Measurements from ENCODE around the gene PCDH9. TPM values are rescaled to one million over a fixed set of nuclear protein-coding genes. Genes with fewer than 3 reads are reported as not detected.

Gene PCDH9
- total RNA-seq, 1 experiment from 2014 or later = 10.1 TPM

GRCh38 chr13:67135356-67135755, 94.8 kb downstream of the PCDH9 start:
- H3K27ac Mint-ChIP-seq (ENCODE audit: low read depth, unreplicated experiment) = no peak overlapping the region
- intact Hi-C loops (cut with micrococcal nuclease) = no loop called here

GRCh38 chr13:67134417-67135129, 95.6 kb downstream of the PCDH9 start:
- no peak for DNase-seq (ENCODE audit: unreplicated experiment)
- Mint-ChIP-seq H3K36me3 (ENCODE audit: insufficient read depth, unreplicated experiment) (peaks cover 9% of the 10 kb centered on the region), H3K9me3 (ENCODE audit: unreplicated experiment) (no peaks in the 10 kb centered on the region), H3K4me3 (ENCODE audit: unreplicated experiment) (no peak overlapping the region), H3K27me3 (ENCODE audit: insufficient read depth, unreplicated experiment) (no peaks in the 10 kb centered on the region), H3K4me1 (ENCODE audit: insufficient read depth, unreplicated experiment) (peaks cover 5% of the 10 kb centered on the region), H3K27ac (ENCODE audit: low read depth, unreplicated experiment) (no peak overlapping the region)
- no TSS peak for BruUV-seq (replicated peaks)
- TF ChIP-seq CTCF (IDR thresholded peaks at IDR 0.05; ENCODE audit: unreplicated experiment) = no peak
- intact Hi-C loops (cut with micrococcal nuclease) = no loop called here
- POLR2A ChIA-PET = no interaction called here
- CTCF ChIA-PET = no interaction called here

More at GRCh38 chr13:67135356-67135755, 94.8 kb downstream of the PCDH9 start:
- BruUV-seq (replicated peaks) = no TSS peak
- CTCF ChIA-PET = no interaction called here
- H3K36me3 Mint-ChIP-seq (ENCODE audit: insufficient read depth, unreplicated experiment) = peaks cover 9% of the 10 kb centered on the region
- peaks cover 5% of the 10 kb centered on the region for H3K4me1 Mint-ChIP-seq (ENCODE audit: insufficient read depth, unreplicated experiment)
- POLR2A ChIA-PET = no interaction called here
- no peak for TF ChIP-seq CTCF (IDR thresholded peaks at IDR 0.05; ENCODE audit: unreplicated experiment)
- no peaks in the 10 kb centered on the region for H3K27me3 Mint-ChIP-seq (ENCODE audit: insufficient read depth, unreplicated experiment)
- no peak for DNase-seq (ENCODE audit: unreplicated experiment)
- no peaks in the 10 kb centered on the region for H3K9me3 Mint-ChIP-seq (ENCODE audit: unreplicated experiment)
- no peak overlapping the region for H3K4me3 Mint-ChIP-seq (ENCODE audit: unreplicated experiment)

- Mint-ChIP-seq H3K9me3 (ENCODE audit: unreplicated experiment) (no peaks in the 10 kb centered on the region), H3K27me3 (ENCODE audit: insufficient read depth, unreplicated experiment) (no peaks in the 10 kb centered on the region), H3K4me1 (ENCODE audit: insufficient read depth, unreplicated experiment) (peaks cover 5% of the 10 kb centered on the region), H3K36me3 (ENCODE audit: insufficient read depth, unreplicated experiment) (peaks cover 9% of the 10 kb centered on the region), H3K4me3 (ENCODE audit: unreplicated experiment) (no peak overlapping the region), H3K27ac (ENCODE audit: low read depth, unreplicated experiment) (no peak overlapping the region)
- ChIA-PET POLR2A (interaction anchor here (0.9 kb wide), 1 partner anchor 10 kb away, joined by 3 read pairs; no protein-coding TSS in a partner anchor), CTCF (no interaction called here)
- intact Hi-C loops (cut with micrococcal nuclease) = no loop called here
- BruUV-seq (replicated peaks) = no TSS peak
- DNase-seq (ENCODE audit: unreplicated experiment) = no peak
- no peak for TF ChIP-seq CTCF (IDR thresholded peaks at IDR 0.05; ENCODE audit: unreplicated experiment)
Observed at GRCh38 chr13:67133476-67133875, 96.7 kb downstream of the PCDH9 start.

- H3K4me1 Mint-ChIP-seq (ENCODE audit: insufficient read depth, unreplicated experiment) = no peaks in the 10 kb centered on the region
- ChIA-PET POLR2A (no interaction called here), CTCF (no interaction called here)
- DNase-seq (ENCODE audit: unreplicated experiment) = no peak
- peaks cover 9% of the 10 kb centered on the region for H3K36me3 Mint-ChIP-seq (ENCODE audit: insufficient read depth, unreplicated experiment)
- no peak overlapping the region for H3K27ac Mint-ChIP-seq (ENCODE audit: low read depth, unreplicated experiment)
- no peaks in the 10 kb centered on the region for H3K27me3 Mint-ChIP-seq (ENCODE audit: insufficient read depth, unreplicated experiment)
- H3K4me3 Mint-ChIP-seq (ENCODE audit: unreplicated experiment) = no peak overlapping the region
- TF ChIP-seq CTCF (IDR thresholded peaks at IDR 0.05; ENCODE audit: unreplicated experiment) = no peak
- intact Hi-C loops (cut with micrococcal nuclease) = no loop called here
- BruUV-seq (replicated peaks) = no TSS peak
- no peaks in the 10 kb centered on the region for H3K9me3 Mint-ChIP-seq (ENCODE audit: unreplicated experiment)
Observed at GRCh38 chr13:67131393-67131792, 98.7 kb downstream of the PCDH9 start.

Data from MCF 10A (cell line).